ENCODE data around the gene SRGAP3. TPM values are rescaled to one million over a fixed set of nuclear protein-coding genes. Genes with fewer than 3 reads are reported as not detected.

SRGAP3 gene
- total and polyA plus RNA-seq, 2 experiments from 2014 or later = 7.4 to 8.3 TPM

GRCh38 chr3:9193211-9193610 is 56.2 kb downstream of the SRGAP3 start:
- no peak overlapping the region for H3K4me3 ChIP-seq
- H3K27me3 ChIP-seq = no peaks in the 10 kb centered on the region
- H3K4me1 ChIP-seq (ENCODE audit: insufficient read depth) = peaks cover 10% of the 10 kb centered on the region
- H3K9me3 ChIP-seq (ENCODE audit: low read depth) = no peaks in the 10 kb centered on the region
- no peaks in the 10 kb centered on the region for H3K9me2 ChIP-seq (replicated peaks; ENCODE audit: insufficient read depth)
- no peak overlapping the region for H3K4me2 ChIP-seq
- no peak overlapping the region for H2AFZ ChIP-seq
- no peaks in the 10 kb centered on the region for H3K79me2 ChIP-seq
- no peak for DNase-seq (ENCODE audit: low spot score)
- 92% methylated on average over 4 of the region's 4 CpGs for WGBS (ENCODE audit: low lambda C conversion rate, missing lambda C conversion rate)
- peak overlapping the region; percentile 81 for H3K27ac ChIP-seq
- H3K36me3 ChIP-seq (replicated peaks; ENCODE audit: insufficient read depth, low read depth) = no peaks in the 10 kb centered on the region
- no peak for TF ChIP-seq EZH2 (IDR thresholded peaks at IDR 0.05; ENCODE audit: borderline replicate concordance)
- TF ChIP-seq EZH2phosphoT487 (IDR thresholded peaks at IDR 0.05; ENCODE audit: low read depth, severe bottlenecking, unreplicated experiment) = no peak
- TF ChIP-seq, protein P1, sequence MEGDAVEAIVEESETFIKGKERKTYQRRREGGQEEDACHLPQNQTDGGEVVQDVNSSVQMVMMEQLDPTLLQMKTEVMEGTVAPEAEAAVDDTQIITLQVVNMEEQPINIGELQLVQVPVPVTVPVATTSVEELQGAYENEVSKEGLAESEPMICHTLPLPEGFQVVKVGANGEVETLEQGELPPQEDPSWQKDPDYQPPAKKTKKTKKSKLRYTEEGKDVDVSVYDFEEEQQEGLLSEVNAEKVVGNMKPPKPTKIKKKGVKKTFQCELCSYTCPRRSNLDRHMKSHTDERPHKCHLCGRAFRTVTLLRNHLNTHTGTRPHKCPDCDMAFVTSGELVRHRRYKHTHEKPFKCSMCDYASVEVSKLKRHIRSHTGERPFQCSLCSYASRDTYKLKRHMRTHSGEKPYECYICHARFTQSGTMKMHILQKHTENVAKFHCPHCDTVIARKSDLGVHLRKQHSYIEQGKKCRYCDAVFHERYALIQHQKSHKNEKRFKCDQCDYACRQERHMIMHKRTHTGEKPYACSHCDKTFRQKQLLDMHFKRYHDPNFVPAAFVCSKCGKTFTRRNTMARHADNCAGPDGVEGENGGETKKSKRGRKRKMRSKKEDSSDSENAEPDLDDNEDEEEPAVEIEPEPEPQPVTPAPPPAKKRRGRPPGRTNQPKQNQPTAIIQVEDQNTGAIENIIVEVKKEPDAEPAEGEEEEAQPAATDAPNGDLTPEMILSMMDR (IDR thresholded peaks at IDR 0.05; ENCODE audit: poor library complexity) = no peak
- no peaks in the 10 kb centered on the region for H4K20me1 ChIP-seq (ENCODE audit: insufficient read depth, poor library complexity, severe bottlenecking)

DNA sequence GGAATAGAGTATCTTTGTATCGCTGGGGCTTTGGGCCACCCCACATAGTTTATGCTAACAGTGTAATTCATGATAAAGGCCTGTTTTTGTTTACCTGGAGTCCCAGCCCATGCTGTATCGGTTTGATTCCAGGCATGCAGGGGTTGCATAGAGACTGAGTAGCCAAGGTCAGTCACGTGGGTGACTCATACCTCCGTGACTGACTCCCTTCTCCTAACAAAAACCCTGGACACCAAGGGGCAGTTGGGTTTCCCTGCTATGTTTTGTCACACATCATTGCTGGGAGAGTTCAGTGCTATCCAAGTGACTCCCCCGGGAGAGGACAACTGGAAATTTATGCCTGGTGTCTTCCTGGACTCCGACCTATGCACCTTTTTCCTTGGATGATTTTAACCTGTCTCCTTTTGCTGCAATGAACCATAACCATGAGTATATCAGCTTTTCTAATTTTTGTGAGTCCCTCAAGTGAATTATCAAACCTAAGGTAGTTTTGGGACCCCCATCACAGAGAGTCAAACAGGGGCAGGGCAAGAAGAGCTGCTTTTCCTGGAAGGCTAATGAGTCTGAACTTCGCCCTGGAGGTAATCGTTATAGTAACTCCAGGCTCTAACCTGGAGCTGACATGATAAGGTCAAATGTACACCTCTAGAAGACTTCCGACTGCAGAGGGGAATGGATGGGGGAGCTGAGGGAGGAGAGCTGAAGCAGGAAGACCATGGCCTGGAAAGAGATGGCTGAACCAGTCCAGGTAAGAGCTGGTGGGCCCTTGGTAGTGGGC is 57.0 kb downstream of the SRGAP3 start:
- Histone ChIP-seq H3K36me3 (replicated peaks; ENCODE audit: insufficient read depth, low read depth) (no peaks in the 10 kb centered on the region), H3K4me3 (no peak overlapping the region), H3K27me3 (no peaks in the 10 kb centered on the region), H3K4me2 (peak overlapping the region; percentile 37), H3K9me3 (ENCODE audit: low read depth) (no peaks in the 10 kb centered on the region), H3K9me2 (replicated peaks; ENCODE audit: insufficient read depth) (no peaks in the 10 kb centered on the region), H3K4me1 (ENCODE audit: insufficient read depth) (peaks cover 10% of the 10 kb centered on the region), H2AFZ (no peak overlapping the region), H3K79me2 (no peaks in the 10 kb centered on the region), H3K27ac (peak overlapping the region; percentile 81), H4K20me1 (ENCODE audit: insufficient read depth, poor library complexity, severe bottlenecking) (no peaks in the 10 kb centered on the region)
- no peak for TF ChIP-seq EZH2 (IDR thresholded peaks at IDR 0.05; ENCODE audit: borderline replicate concordance)
- TF ChIP-seq, protein P1 (IDR thresholded peaks at IDR 0.05; ENCODE audit: poor library complexity) = no peak
- no peak for TF ChIP-seq EZH2phosphoT487 (IDR thresholded peaks at IDR 0.05; ENCODE audit: low read depth, severe bottlenecking, unreplicated experiment)
- WGBS (ENCODE audit: low lambda C conversion rate, missing lambda C conversion rate) = 56% methylated on average over 9 of the region's 9 CpGs
- peak; percentile 60 for DNase-seq (ENCODE audit: low spot score)

DNA sequence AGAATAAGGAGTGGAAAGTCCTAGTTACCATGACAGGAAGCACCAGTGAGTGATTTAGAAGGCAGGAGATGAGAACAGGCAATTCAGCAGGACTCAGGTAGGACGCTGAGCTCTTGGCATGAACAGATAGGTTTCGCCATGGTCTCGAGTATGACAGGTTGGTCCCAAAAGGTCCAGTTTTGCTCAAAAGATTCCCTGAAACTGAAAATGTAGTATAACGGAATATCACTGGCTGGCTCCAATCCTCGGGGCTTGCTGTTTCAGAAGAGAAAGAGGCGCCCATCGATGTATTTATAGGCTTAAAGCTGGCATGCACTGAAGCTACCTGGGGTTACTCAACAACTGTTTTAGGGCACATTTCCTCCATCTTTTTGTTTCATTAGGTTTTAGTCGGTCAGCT is 59.2 kb downstream of the SRGAP3 start:
- no peaks in the 10 kb centered on the region for H3K79me2 ChIP-seq
- TF ChIP-seq EZH2phosphoT487 (IDR thresholded peaks at IDR 0.05; ENCODE audit: low read depth, severe bottlenecking, unreplicated experiment) (no peak), EZH2 (IDR thresholded peaks at IDR 0.05; ENCODE audit: borderline replicate concordance) (no peak)
- TF ChIP-seq, protein P1 (IDR thresholded peaks at IDR 0.05; ENCODE audit: poor library complexity) = no peak
- no peaks in the 10 kb centered on the region for H3K27me3 ChIP-seq
- no peaks in the 10 kb centered on the region for H3K36me3 ChIP-seq (replicated peaks; ENCODE audit: insufficient read depth, low read depth)
- H3K9me2 ChIP-seq (replicated peaks; ENCODE audit: insufficient read depth) = no peaks in the 10 kb centered on the region
- H3K4me3 ChIP-seq = no peak overlapping the region
- no peak overlapping the region for H3K27ac ChIP-seq
- 95% methylated on average over 8 of the region's 8 CpGs for WGBS (ENCODE audit: low lambda C conversion rate, missing lambda C conversion rate)
- H2AFZ ChIP-seq = no peak overlapping the region
- peaks cover 10% of the 10 kb centered on the region for H3K4me1 ChIP-seq (ENCODE audit: insufficient read depth)
- no peak overlapping the region for H3K4me2 ChIP-seq
- no peaks in the 10 kb centered on the region for H3K9me3 ChIP-seq (ENCODE audit: low read depth)
- H4K20me1 ChIP-seq (ENCODE audit: insufficient read depth, poor library complexity, severe bottlenecking) = no peaks in the 10 kb centered on the region
- DNase-seq (ENCODE audit: low spot score) = no peak

All from hepatocyte (in vitro differentiated cells).